ENCODE results near the gene TMEM9.

Gene TMEM9

GRCh38 chr1:201173736-201174135, 19.5 kb upstream of the TMEM9 start:
- H3K4me3 ChIP-seq (ENCODE audit: low read length in 2 of 2), result no peak overlapping the region
- no peak overlapping the region for H3K9ac ChIP-seq (ENCODE audit: low read length in 2 of 2)
- H3K27me3 ChIP-seq (ENCODE audit: control insufficient read depth in 1 of 2, insufficient read depth in 2 of 2, low read length in 2 of 2), result no peaks in the 10 kb centered on the region
- no peaks in the 10 kb centered on the region for H3K36me3 ChIP-seq (ENCODE audit: control insufficient read depth in 2 of 2, insufficient read depth in 2 of 2, low read length in 2 of 2)
- H3K27ac ChIP-seq (ENCODE audit: low read length), result no peak overlapping the region
- H3K4me1 ChIP-seq (ENCODE audit: control insufficient read depth, insufficient read depth, low read length), result peaks cover 12% of the 10 kb centered on the region
- H3K9me3 ChIP-seq (ENCODE audit: control insufficient read depth in 2 of 2, low read length in 2 of 2), result no peaks in the 10 kb centered on the region

- Histone ChIP-seq H3K9me3 (ENCODE audit: control insufficient read depth in 2 of 2, low read length in 2 of 2) (no peaks in the 10 kb centered on the region), H3K27me3 (ENCODE audit: control insufficient read depth in 1 of 2, insufficient read depth in 2 of 2, low read length in 2 of 2) (no peaks in the 10 kb centered on the region), H3K27ac (ENCODE audit: low read length) (no peak overlapping the region), H3K9ac (ENCODE audit: low read length in 2 of 2) (no peak overlapping the region), H3K36me3 (ENCODE audit: control insufficient read depth in 2 of 2, insufficient read depth in 2 of 2, low read length in 2 of 2) (no peaks in the 10 kb centered on the region), H3K4me1 (ENCODE audit: control insufficient read depth, insufficient read depth, low read length) (peaks cover 12% of the 10 kb centered on the region), H3K4me3 (ENCODE audit: low read length in 2 of 2) (no peak overlapping the region)
These were observed 18.8 kb upstream of the TMEM9 start for GRCh38 chr1:201172999-201173610.

DNA sequence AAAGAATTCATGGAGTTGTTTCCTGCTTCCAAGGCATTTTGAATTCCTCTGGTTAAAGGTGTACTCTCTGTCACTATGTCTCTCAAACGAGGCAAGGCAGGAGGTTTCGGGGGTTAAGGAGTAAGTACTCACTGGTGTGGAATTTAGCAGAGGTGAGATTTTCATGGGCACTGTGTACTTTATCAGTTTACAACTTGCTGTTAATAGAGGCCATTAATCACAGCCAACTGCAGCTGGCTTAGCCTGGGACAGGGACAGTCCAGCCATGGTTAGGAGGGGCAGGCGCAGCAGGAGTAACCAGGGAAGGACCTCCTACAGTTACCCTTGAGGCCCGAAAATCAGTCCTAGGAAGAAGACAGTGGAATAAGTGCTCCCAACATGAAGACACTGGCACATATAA, 18.1 kb upstream of the TMEM9 start:
- Histone ChIP-seq H3K36me3 (ENCODE audit: control insufficient read depth in 2 of 2, insufficient read depth in 2 of 2, low read length in 2 of 2) (no peaks in the 10 kb centered on the region), H3K27me3 (ENCODE audit: control insufficient read depth in 1 of 2, insufficient read depth in 2 of 2, low read length in 2 of 2) (no peaks in the 10 kb centered on the region), H3K4me1 (ENCODE audit: control insufficient read depth, insufficient read depth, low read length) (peaks cover 12% of the 10 kb centered on the region), H3K9me3 (ENCODE audit: control insufficient read depth in 2 of 2, low read length in 2 of 2) (no peaks in the 10 kb centered on the region), H3K27ac (ENCODE audit: low read length) (no peak overlapping the region), H3K9ac (ENCODE audit: low read length in 2 of 2) (no peak overlapping the region), H3K4me3 (ENCODE audit: low read length in 2 of 2) (no peak overlapping the region)

GRCh38 chr1:201171063-201172036, 17.1 kb upstream of the TMEM9 start:
- Histone ChIP-seq H3K4me1 (ENCODE audit: control insufficient read depth, insufficient read depth, low read length) (peaks cover 15% of the 10 kb centered on the region), H3K9me3 (ENCODE audit: control insufficient read depth in 2 of 2, low read length in 2 of 2) (no peaks in the 10 kb centered on the region), H3K27ac (ENCODE audit: low read length) (peak overlapping the region; percentile 86), H3K9ac (ENCODE audit: low read length in 2 of 2) (peak overlapping the region; percentile 83 to 91), H3K36me3 (ENCODE audit: control insufficient read depth in 2 of 2, insufficient read depth in 2 of 2, low read length in 2 of 2) (no peaks in the 10 kb centered on the region), H3K27me3 (ENCODE audit: control insufficient read depth in 1 of 2, insufficient read depth in 2 of 2, low read length in 2 of 2) (no peaks in the 10 kb centered on the region), H3K4me3 (ENCODE audit: low read length in 2 of 2) (peak overlapping the region; percentile 82 to 83)

GRCh38 chr1:201170533-201171062, 16.3 kb upstream of the TMEM9 start:
- H3K9ac ChIP-seq (ENCODE audit: low read length in 2 of 2), result peak overlapping the region; percentile 83 to 91
- H3K27me3 ChIP-seq (ENCODE audit: control insufficient read depth in 1 of 2, insufficient read depth in 2 of 2, low read length in 2 of 2), result no peaks in the 10 kb centered on the region
- peak overlapping the region; percentile 82 to 83 for H3K4me3 ChIP-seq (ENCODE audit: low read length in 2 of 2)
- H3K4me1 ChIP-seq (ENCODE audit: control insufficient read depth, insufficient read depth, low read length), result peaks cover 15% of the 10 kb centered on the region
- H3K27ac ChIP-seq (ENCODE audit: low read length), result peak overlapping the region; percentile 86
- no peaks in the 10 kb centered on the region for H3K9me3 ChIP-seq (ENCODE audit: control insufficient read depth in 2 of 2, low read length in 2 of 2)
- H3K36me3 ChIP-seq (ENCODE audit: control insufficient read depth in 2 of 2, insufficient read depth in 2 of 2, low read length in 2 of 2), result no peaks in the 10 kb centered on the region

- no peaks in the 10 kb centered on the region for H3K9me3 ChIP-seq (ENCODE audit: control insufficient read depth in 2 of 2, low read length in 2 of 2)
- H3K27me3 ChIP-seq (ENCODE audit: control insufficient read depth in 1 of 2, insufficient read depth in 2 of 2, low read length in 2 of 2), result no peaks in the 10 kb centered on the region
- peaks cover 15% of the 10 kb centered on the region for H3K4me1 ChIP-seq (ENCODE audit: control insufficient read depth, insufficient read depth, low read length)
- no peaks in the 10 kb centered on the region for H3K36me3 ChIP-seq (ENCODE audit: control insufficient read depth in 2 of 2, insufficient read depth in 2 of 2, low read length in 2 of 2)
- peak overlapping the region; percentile 37 to 82 for H3K4me3 ChIP-seq (ENCODE audit: low read length in 2 of 2)
- peak overlapping the region; percentile 86 for H3K27ac ChIP-seq (ENCODE audit: low read length)
- peak overlapping the region in 1 of 2 donors; percentile 35 for H3K9ac ChIP-seq (ENCODE audit: low read length in 2 of 2)
These were observed 15.8 kb upstream of the TMEM9 start for GRCh38 chr1:201169971-201170532.

GRCh38 chr1:201169203-201169602, 14.9 kb upstream of the TMEM9 start:
- H3K27me3 ChIP-seq (ENCODE audit: control insufficient read depth in 1 of 2, insufficient read depth in 2 of 2, low read length in 2 of 2), result no peaks in the 10 kb centered on the region
- H3K9me3 ChIP-seq (ENCODE audit: control insufficient read depth in 2 of 2, low read length in 2 of 2), result no peaks in the 10 kb centered on the region
- no peak overlapping the region for H3K27ac ChIP-seq (ENCODE audit: low read length)
- H3K4me3 ChIP-seq (ENCODE audit: low read length in 2 of 2), result no peak overlapping the region
- H3K4me1 ChIP-seq (ENCODE audit: control insufficient read depth, insufficient read depth, low read length), result peaks cover 15% of the 10 kb centered on the region
- no peaks in the 10 kb centered on the region for H3K36me3 ChIP-seq (ENCODE audit: control insufficient read depth in 2 of 2, insufficient read depth in 2 of 2, low read length in 2 of 2)
- H3K9ac ChIP-seq (ENCODE audit: low read length in 2 of 2), result no peak overlapping the region

DNA sequence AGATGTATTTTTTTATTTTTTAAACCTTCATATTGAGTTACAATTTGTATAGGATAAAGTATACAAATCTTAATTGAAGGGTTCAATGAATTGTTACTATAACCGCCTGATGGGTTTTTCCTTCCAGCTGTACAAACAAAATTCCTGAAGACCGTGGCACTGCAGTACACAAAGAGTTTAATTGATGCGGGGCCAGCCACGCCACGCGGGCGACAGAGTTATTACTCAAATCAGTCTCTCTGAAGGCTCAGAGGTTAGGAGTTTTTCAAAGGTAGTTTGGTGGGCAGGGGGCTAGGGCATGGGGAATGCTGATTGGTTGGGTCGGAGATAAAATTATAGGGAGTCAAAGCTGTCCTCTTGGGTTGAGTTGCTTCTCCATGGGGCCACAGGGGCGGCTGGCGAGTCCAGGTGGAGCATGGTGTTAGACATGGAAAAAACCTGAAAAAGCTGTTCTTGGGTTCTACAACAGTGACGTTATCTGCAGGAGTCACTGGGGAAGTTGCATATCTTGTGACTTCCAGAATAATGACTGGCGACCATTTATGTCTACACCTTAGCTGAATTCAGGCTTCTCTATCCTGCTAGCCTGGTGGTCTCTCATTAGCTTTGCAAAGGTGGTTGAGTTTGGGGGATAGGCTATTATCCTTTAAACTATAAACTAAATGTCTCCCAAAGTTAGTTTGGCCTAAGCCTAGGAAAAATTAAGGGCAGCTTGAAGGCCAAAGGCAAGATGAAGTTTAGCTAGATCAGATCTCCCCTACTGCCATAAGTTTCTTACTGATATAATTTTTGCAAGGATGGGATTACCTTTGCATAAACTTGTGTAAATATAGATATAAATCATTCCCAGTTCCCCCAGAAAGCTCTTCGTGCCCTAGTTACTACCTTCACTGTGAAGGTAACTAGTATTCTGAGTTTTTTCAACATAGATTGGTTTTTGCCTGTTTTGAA, 13.0 kb upstream of the TMEM9 start:
- H3K9ac ChIP-seq (ENCODE audit: low read length in 2 of 2), result no peak overlapping the region
- H3K4me3 ChIP-seq (ENCODE audit: low read length in 2 of 2), result no peak overlapping the region
- no peak overlapping the region for H3K27ac ChIP-seq (ENCODE audit: low read length)
- no peaks in the 10 kb centered on the region for H3K27me3 ChIP-seq (ENCODE audit: control insufficient read depth in 1 of 2, insufficient read depth in 2 of 2, low read length in 2 of 2)
- peaks cover 15% of the 10 kb centered on the region for H3K4me1 ChIP-seq (ENCODE audit: control insufficient read depth, insufficient read depth, low read length)
- no peaks in the 10 kb centered on the region for H3K9me3 ChIP-seq (ENCODE audit: control insufficient read depth in 2 of 2, low read length in 2 of 2)
- H3K36me3 ChIP-seq (ENCODE audit: control insufficient read depth in 2 of 2, insufficient read depth in 2 of 2, low read length in 2 of 2), result no peaks in the 10 kb centered on the region

DNA sequence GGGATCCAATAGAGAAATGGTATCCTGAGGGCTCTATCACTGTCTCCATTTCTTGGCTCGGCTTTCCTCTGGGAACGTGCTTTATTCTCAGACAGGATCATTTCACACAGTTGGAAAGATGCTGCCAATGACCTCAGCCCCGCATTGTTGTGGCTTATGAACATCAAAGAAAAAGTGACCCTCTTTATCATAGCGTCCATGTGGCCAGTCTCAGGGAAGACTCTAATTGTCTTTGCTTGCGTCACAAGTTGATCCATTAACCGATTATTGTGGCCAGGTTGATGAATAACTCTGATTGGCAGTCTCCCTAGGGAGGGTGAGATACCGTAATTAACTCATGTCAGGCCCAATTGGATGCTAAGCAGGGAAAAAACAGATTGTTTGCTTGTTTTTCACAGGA, 10.4 kb upstream of the TMEM9 start:
- H3K27ac ChIP-seq (ENCODE audit: low read length), result no peak overlapping the region
- H3K36me3 ChIP-seq (ENCODE audit: control insufficient read depth in 2 of 2, insufficient read depth in 2 of 2, low read length in 2 of 2), result no peaks in the 10 kb centered on the region
- H3K9ac ChIP-seq (ENCODE audit: low read length in 2 of 2), result no peak overlapping the region
- no peaks in the 10 kb centered on the region for H3K9me3 ChIP-seq (ENCODE audit: control insufficient read depth in 2 of 2, low read length in 2 of 2)
- no peaks in the 10 kb centered on the region for H3K27me3 ChIP-seq (ENCODE audit: control insufficient read depth in 1 of 2, insufficient read depth in 2 of 2, low read length in 2 of 2)
- no peak overlapping the region for H3K4me3 ChIP-seq (ENCODE audit: low read length in 2 of 2)
- H3K4me1 ChIP-seq (ENCODE audit: control insufficient read depth, insufficient read depth, low read length), result peaks cover 4% of the 10 kb centered on the region

- Histone ChIP-seq H3K9ac (ENCODE audit: low read length in 2 of 2) (no peak overlapping the region), H3K4me3 (ENCODE audit: low read length in 2 of 2) (no peak overlapping the region), H3K9me3 (ENCODE audit: control insufficient read depth in 2 of 2, low read length in 2 of 2) (no peaks in the 10 kb centered on the region), H3K27ac (ENCODE audit: low read length) (no peak overlapping the region), H3K36me3 (ENCODE audit: control insufficient read depth in 2 of 2, insufficient read depth in 2 of 2, low read length in 2 of 2) (no peaks in the 10 kb centered on the region), H3K4me1 (ENCODE audit: control insufficient read depth, insufficient read depth, low read length) (peaks cover 4% of the 10 kb centered on the region), H3K27me3 (ENCODE audit: control insufficient read depth in 1 of 2, insufficient read depth in 2 of 2, low read length in 2 of 2) (no peaks in the 10 kb centered on the region)
These were observed 9.4 kb upstream of the TMEM9 start for GRCh38 chr1:201163707-201164106.
